Esophagus muscularis mucosa (tissue), 4 donors: ENCODE data around the gene TEAD1. TPM values are rescaled to one million over a fixed set of nuclear protein-coding genes. Genes with fewer than 3 reads are reported as not detected.
A peak's percentile ranks its signal among the peaks of the same experiment; 100 is the strongest.

Source experiments
- DNase-seq: peaks from one replicate; pipeline ENCODE4 v3.0.0-alpha.2; 2017; ENCODE audit errors: extremely low spot score
- H3K27ac ChIP-seq, 4 donors: fragments of 200-600 bp; sonication (generic); replicated peaks in 1 of 4; 1 replicate in 3 of 4; 2 replicates in 1 of 4; pipeline ENCODE4 v1.5.1; 2016 to 2019; ENCODE audit warnings: mild to moderate bottlenecking in 1 of 4
- H3K27me3 ChIP-seq, 4 donors: fragments of 200-600 bp; sonication (generic); one replicate each; pipeline versions ENCODE4 v1.5.1 to v1.6.0; 2016 to 2019
- H3K36me3 ChIP-seq, 4 donors: fragments of 200-600 bp; sonication (generic); one replicate each; pipeline ENCODE4 v1.5.1; 2016 to 2019
- H3K4me1 ChIP-seq, 4 donors: fragments of 200-600 bp; sonication (generic); one replicate each; pipeline ENCODE4 v1.5.1; 2016 to 2019
- H3K4me3 ChIP-seq, 4 donors: fragments of 200-600 bp; sonication (generic); 1 replicate in 2 of 4; 2 replicates in 2 of 4; pipeline ENCODE4 v1.5.1; 2016 to 2019; ENCODE audit warnings: mild to moderate bottlenecking in 4 of 4, moderate library complexity in 1 of 4
- H3K9me3 ChIP-seq, 4 donors: fragments of 200-600 bp; sonication (generic); 1 replicate in 3 of 4; 2 replicates in 1 of 4; pipeline ENCODE4 v1.5.1; 2016 to 2019
- EP300 ChIP-seq: sonication (generic); formaldehyde crosslinking; IDR thresholded peaks from one replicate; pipeline ENCODE4 v1.6.1; 2017; ENCODE audit warnings: antibody characterized with exemption
- POLR2A ChIP-seq: fragments of 450-650 bp; IDR thresholded peaks from one replicate; pipeline ENCODE4 v1.6.1; 2017; ENCODE audit warnings: antibody characterized with exemption, moderate library complexity, mild to moderate bottlenecking, low read depth
- POLR2AphosphoS5 ChIP-seq, 2 donors: sonication (generic); formaldehyde crosslinking; IDR thresholded peaks; one replicate each; pipeline ENCODE4 v1.6.1; 2017; ENCODE audit warnings: antibody characterized with exemption in 2 of 2
- WGBS: methylation state at CpG from one replicate; pipeline ENCODE4 v1.1.5; 2018; 5-methylcytosine and 5-hydroxymethylcytosine counted together
- intact Hi-C: fragments of 100-400 bp; cut with DNase I; formaldehyde crosslinking; loops from one replicate; pipeline ENCODE4 v1.15.1; 2023
- total RNA-seq, 4 donors: library from RNA; depleted of rRNA; stranded (reverse); fragments of >200 nt; gene quantifications; one replicate each; pipeline versions ENCODE4 v1.1.0 to v1.2.1, GENCODE V29; 2016
- TF ChIP-seq, protein P1 (sequence below), 3 experiments: fragments of 200-600 bp in 2 of 3; fragments of 450-650 bp in 1 of 3; sonication (generic) in 2 of 3; IDR thresholded peaks; one replicate each; pipeline ENCODE4 v1.5.1; 2017 to 2019; ENCODE audit warnings: antibody characterized with exemption in 3 of 3, mild to moderate bottlenecking in 2 of 3, moderate library complexity in 1 of 3

TEAD1 gene
- total RNA-seq, 4 donors from 2014 or later: 147 to 307 (median 232) TPM

GRCh38 chr11:12827929-12828812 lies 153.9 kb downstream of the TEAD1 start:
- H3K36me3 ChIP-seq: no peaks in the 10 kb centered on the region
- DNase-seq: no peak
- peaks cover 35 to 61% (median 50%) of the 10 kb centered on the region in 4 donors for H3K4me1 ChIP-seq
- H3K27ac ChIP-seq: peak overlapping the region; percentile 20 to 50 (median 28)
- intact Hi-C loops: no loop called here
- 46% methylated on average over 15 of the region's 17 CpGs for WGBS
- H3K4me3 ChIP-seq: peak overlapping the region; percentile 27 to 50 (median 40)
- no peaks in the 10 kb centered on the region for H3K9me3 ChIP-seq
- TF ChIP-seq, protein P1, sequence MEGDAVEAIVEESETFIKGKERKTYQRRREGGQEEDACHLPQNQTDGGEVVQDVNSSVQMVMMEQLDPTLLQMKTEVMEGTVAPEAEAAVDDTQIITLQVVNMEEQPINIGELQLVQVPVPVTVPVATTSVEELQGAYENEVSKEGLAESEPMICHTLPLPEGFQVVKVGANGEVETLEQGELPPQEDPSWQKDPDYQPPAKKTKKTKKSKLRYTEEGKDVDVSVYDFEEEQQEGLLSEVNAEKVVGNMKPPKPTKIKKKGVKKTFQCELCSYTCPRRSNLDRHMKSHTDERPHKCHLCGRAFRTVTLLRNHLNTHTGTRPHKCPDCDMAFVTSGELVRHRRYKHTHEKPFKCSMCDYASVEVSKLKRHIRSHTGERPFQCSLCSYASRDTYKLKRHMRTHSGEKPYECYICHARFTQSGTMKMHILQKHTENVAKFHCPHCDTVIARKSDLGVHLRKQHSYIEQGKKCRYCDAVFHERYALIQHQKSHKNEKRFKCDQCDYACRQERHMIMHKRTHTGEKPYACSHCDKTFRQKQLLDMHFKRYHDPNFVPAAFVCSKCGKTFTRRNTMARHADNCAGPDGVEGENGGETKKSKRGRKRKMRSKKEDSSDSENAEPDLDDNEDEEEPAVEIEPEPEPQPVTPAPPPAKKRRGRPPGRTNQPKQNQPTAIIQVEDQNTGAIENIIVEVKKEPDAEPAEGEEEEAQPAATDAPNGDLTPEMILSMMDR (IDR thresholded peaks at IDR 0.05): no peak
- TF ChIP-seq POLR2A (no peak), POLR2AphosphoS5 (IDR thresholded peaks at IDR 0.05) (no peak), EP300 (no peak)
- H3K27me3 ChIP-seq: no peaks in the 10 kb centered on the region

- Histone ChIP-seq H3K36me3 (no peaks in the 10 kb centered on the region), H3K27me3 (no peaks in the 10 kb centered on the region), H3K4me1 (peaks cover 35 to 60% (median 50%) of the 10 kb centered on the region in 4 donors), H3K27ac (peak overlapping the region in 1 of 4 donors; percentile 22), H3K4me3 (no peak overlapping the region), H3K9me3 (no peaks in the 10 kb centered on the region)
- no peak for TF ChIP-seq POLR2A
- no peak for TF ChIP-seq POLR2AphosphoS5 (IDR thresholded peaks at IDR 0.05)
- no peak for TF ChIP-seq EP300
- TF ChIP-seq, protein P1 (IDR thresholded peaks at IDR 0.05): no peak
- intact Hi-C loops: no loop called here
- no peak for DNase-seq
- WGBS: 61% methylated on average over 6 of the region's 6 CpGs
Measured at GRCh38 chr11:12829131-12829530, 154.9 kb downstream of the TEAD1 start.

DNA sequence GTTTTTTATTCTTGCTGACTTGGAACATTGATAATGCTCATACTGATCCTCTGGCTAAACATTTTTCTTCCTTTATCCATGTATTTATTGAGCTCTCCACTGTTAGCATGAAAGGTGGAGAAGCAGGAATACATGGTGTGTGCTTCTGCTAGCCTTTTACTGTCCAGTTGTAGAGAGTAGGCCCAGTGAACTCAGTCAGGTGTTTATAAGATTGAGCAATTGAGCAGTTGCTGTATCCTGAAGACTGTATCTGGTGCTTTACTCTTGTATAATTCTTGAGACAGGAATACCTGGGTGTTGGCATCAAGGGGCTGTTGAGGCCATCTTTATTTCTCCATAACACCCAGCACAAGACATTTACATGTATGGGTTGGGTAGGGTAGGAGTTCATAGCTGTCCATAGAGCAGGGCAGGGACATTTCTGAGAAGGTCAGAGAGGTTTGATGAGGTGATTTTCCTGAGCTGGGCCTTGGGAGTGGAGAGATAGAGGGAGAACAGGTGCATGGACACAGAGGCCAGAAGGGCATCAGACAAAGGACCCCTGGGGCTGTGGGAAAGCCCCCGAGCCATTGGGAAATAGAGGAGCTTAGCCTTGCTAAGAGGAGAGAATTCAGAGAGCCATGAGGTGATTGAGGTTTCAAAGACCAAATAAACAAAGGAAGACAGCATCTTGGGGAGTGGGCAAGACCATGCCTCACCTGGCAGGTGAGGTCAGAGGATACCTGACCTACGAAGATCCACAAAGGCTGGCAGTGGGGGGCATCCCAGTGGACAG lies 155.5 kb downstream of the TEAD1 start:
- no peak overlapping the region for H3K27ac ChIP-seq
- WGBS: 94% methylated on average over 2 of the region's 2 CpGs
- TF ChIP-seq POLR2A: no peak
- no peak for DNase-seq
- intact Hi-C loops: no loop called here
- no peak overlapping the region for H3K4me3 ChIP-seq
- no peaks in the 10 kb centered on the region for H3K27me3 ChIP-seq
- no peaks in the 10 kb centered on the region for H3K9me3 ChIP-seq
- H3K4me1 ChIP-seq: peaks cover 29 to 55% (median 48%) of the 10 kb centered on the region in 4 donors
- no peaks in the 10 kb centered on the region for H3K36me3 ChIP-seq

DNA sequence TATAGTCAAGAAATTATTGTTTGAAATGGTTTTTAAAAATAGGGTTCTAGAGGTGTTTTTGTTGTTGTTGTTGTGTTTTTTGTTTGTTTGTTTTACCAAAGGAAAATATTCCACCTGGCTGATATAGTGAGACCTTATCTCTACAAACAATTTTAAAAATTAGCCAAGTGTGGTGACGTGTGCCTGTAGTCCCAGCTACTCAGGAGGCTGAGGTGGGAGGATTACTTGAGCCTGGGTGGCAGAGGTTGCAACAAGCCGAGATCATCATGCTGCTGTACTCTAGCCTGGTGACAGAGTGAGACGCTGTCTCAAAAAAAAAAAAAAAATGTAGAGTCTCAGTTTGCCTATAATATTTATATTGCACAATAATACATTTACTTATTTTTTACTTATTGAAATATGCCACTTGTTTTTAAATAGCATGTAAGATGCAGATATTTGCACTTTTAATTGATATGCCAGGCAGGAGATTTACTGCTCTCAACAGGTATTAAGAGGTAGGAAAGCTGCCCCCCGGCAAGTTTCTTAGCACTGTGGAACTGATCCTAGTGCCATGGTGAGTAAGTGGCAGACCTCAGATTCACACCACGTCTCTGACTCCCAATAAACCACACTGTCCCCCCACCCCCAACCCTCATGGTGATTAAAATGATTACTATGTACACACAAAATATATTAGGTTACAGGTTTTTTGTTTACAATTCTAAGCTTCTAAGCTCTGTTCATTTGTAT lies 157.4 kb downstream of the TEAD1 start:
- intact Hi-C loops: no loop called here
- no peak overlapping the region for H3K4me3 ChIP-seq
- peaks cover 24 to 56% (median 47%) of the 10 kb centered on the region in 4 donors for H3K4me1 ChIP-seq
- H3K9me3 ChIP-seq: no peaks in the 10 kb centered on the region
- 88% methylated on average over 5 of the region's 5 CpGs for WGBS
- no peak for DNase-seq
- H3K36me3 ChIP-seq: no peaks in the 10 kb centered on the region
- no peak overlapping the region for H3K27ac ChIP-seq
- TF ChIP-seq EP300 (no peak), POLR2A (no peak), POLR2AphosphoS5 (IDR thresholded peaks at IDR 0.05) (no peak)
- TF ChIP-seq, protein P1 (IDR thresholded peaks at IDR 0.05): no peak
- no peaks in the 10 kb centered on the region for H3K27me3 ChIP-seq
